Mammary epithelial cell (primary cell): ENCODE results near the gene MYBPC3.

Experiments
- EZH2 ChIP-seq: IDR thresholded peaks from 2 replicates; pipeline ENCODE4 v1.6.1; 2012; ENCODE audit warnings: low read length, inconsistent platforms, borderline replicate concordance
- TF ChIP-seq, protein P1 (sequence below), 2 donors: IDR thresholded peaks in 1 of 2; conservative IDR thresholded peaks in 1 of 2; 2 replicates each; pipeline ENCODE4 v1.5.1; 2011 to 2012; ENCODE audit warnings: inconsistent platforms in 2 of 2, low read length in 2 of 2, mild to moderate bottlenecking in 2 of 2, control low read depth in 1 of 2, low read depth in 1 of 2; ENCODE audit not compliant: insufficient read depth in 1 of 2; ENCODE audit errors: extremely low read depth in 1 of 2

- TF ChIP-seq, protein P1, sequence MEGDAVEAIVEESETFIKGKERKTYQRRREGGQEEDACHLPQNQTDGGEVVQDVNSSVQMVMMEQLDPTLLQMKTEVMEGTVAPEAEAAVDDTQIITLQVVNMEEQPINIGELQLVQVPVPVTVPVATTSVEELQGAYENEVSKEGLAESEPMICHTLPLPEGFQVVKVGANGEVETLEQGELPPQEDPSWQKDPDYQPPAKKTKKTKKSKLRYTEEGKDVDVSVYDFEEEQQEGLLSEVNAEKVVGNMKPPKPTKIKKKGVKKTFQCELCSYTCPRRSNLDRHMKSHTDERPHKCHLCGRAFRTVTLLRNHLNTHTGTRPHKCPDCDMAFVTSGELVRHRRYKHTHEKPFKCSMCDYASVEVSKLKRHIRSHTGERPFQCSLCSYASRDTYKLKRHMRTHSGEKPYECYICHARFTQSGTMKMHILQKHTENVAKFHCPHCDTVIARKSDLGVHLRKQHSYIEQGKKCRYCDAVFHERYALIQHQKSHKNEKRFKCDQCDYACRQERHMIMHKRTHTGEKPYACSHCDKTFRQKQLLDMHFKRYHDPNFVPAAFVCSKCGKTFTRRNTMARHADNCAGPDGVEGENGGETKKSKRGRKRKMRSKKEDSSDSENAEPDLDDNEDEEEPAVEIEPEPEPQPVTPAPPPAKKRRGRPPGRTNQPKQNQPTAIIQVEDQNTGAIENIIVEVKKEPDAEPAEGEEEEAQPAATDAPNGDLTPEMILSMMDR (conservative IDR thresholded peaks at IDR 0.05 in 1 of 2, IDR thresholded peaks at IDR 0.05 in 1 of 2; ENCODE audit: extremely low read depth in 1 of 2, insufficient read depth in 1 of 2, low read depth in 1 of 2, low read length in 2 of 2) = no peak
- no peak for TF ChIP-seq EZH2
Observed at GRCh38 chr11:47357985-47358730, 5.7 kb upstream of the MYBPC3 start.
